Limb (tissue), 2 donors: Measurements from ENCODE around the gene LCN2.
"Not testable (repeated sequence)": the region's sequence is repeated elsewhere in the genome, so short reads cannot be mapped to it uniquely, and the experiment has no call there.

Source experiments
- DNase-seq, 2 donors: peaks; one replicate each; pipeline ENCODE4 v3.0.0-alpha.2; 2016; ENCODE audit errors: extremely low spot score in 2 of 2

LCN2 gene

GRCh38 chr9:128127990-128128835, 21.0 kb upstream of the LCN2 start:
- DNase-seq: peak; percentile 91 to 93

- DNase-seq: no peak
Observed at GRCh38 chr9:128128836-128129590, 20.2 kb upstream of the LCN2 start.

GRCh38 chr9:128129976-128130590, 19.2 kb upstream of the LCN2 start:
- DNase-seq: not testable (repeated sequence)

GRCh38 chr9:128130651-128131050, 18.6 kb upstream of the LCN2 start:
- DNase-seq: not testable (repeated sequence)

GRCh38 chr9:128131346-128131745, 17.9 kb upstream of the LCN2 start:
- DNase-seq: not testable (repeated sequence)

GRCh38 chr9:128132139-128132538, 17.1 kb upstream of the LCN2 start:
- peak; percentile 36 to 65 for DNase-seq

- not testable (repeated sequence) for DNase-seq
Observed at GRCh38 chr9:128135561-128135960, 13.7 kb upstream of the LCN2 start.

GRCh38 chr9:128136816-128137793, 12.1 kb upstream of the LCN2 start:
- no peak for DNase-seq

- DNase-seq: no peak
Observed at GRCh38 chr9:128138001-128138400, 11.3 kb upstream of the LCN2 start.

GRCh38 chr9:128139621-128140020, 9.6 kb upstream of the LCN2 start:
- no peak for DNase-seq

GRCh38 chr9:128141604-128142003, 7.6 kb upstream of the LCN2 start:
- no peak for DNase-seq

GRCh38 chr9:128142061-128142460, 7.2 kb upstream of the LCN2 start:
- no peak for DNase-seq

- DNase-seq: no peak
Observed at GRCh38 chr9:128142596-128142995, 6.7 kb upstream of the LCN2 start.

GRCh38 chr9:128143525-128144238, 5.6 kb upstream of the LCN2 start:
- peak in 1 of 2 donors; percentile 25 for DNase-seq

GRCh38 chr9:128144239-128145181, 4.7 kb upstream of the LCN2 start:
- peak in 1 of 2 donors; percentile 23 for DNase-seq

GRCh38 chr9:128145536-128145935, 3.7 kb upstream of the LCN2 start:
- DNase-seq: no peak

- DNase-seq: peak in 1 of 2 donors; percentile 34
Observed at GRCh38 chr9:128145951-128146351, 3.3 kb upstream of the LCN2 start.

GRCh38 chr9:128146591-128147120, 2.6 kb upstream of the LCN2 start:
- DNase-seq: no peak

- DNase-seq: no peak
Observed at GRCh38 chr9:128148509-128149000, 698 bp upstream of the LCN2 start.
